Endothelial cell (in vitro differentiated cells): ENCODE results near the gene DIP2C. TPM values are rescaled to one million over a fixed set of nuclear protein-coding genes. Genes with fewer than 3 reads are reported as not detected.
"Not testable (repeated sequence)": the region's sequence is repeated elsewhere in the genome, so short reads cannot be mapped to it uniquely, and the experiment has no call there.

Experiments
- DNase-seq: peaks from one replicate; pipeline ENCODE4 v3.0.0; 2021; ENCODE audit warnings: low spot score
- H3K27ac Mint-ChIP-seq: one replicate; pipeline ENCODE4 v1.8.0; 2021; ENCODE audit warnings: mixed read lengths, inconsistent platforms; ENCODE audit not compliant: unreplicated experiment
- H3K27me3 Mint-ChIP-seq: one replicate; pipeline ENCODE4 v1.8.0; 2021; ENCODE audit warnings: mild to moderate bottlenecking, moderate library complexity, mixed read lengths, inconsistent platforms; ENCODE audit not compliant: unreplicated experiment
- H3K36me3 Mint-ChIP-seq: one replicate; pipeline ENCODE4 v1.8.0; 2021; ENCODE audit warnings: mild to moderate bottlenecking, low read depth, mixed read lengths, inconsistent platforms; ENCODE audit not compliant: unreplicated experiment
- H3K4me1 Mint-ChIP-seq: one replicate; pipeline ENCODE4 v1.8.0; 2021; ENCODE audit warnings: mild to moderate bottlenecking, mixed read lengths, inconsistent platforms; ENCODE audit not compliant: unreplicated experiment
- H3K4me3 Mint-ChIP-seq: one replicate; pipeline ENCODE4 v1.8.0; 2021; ENCODE audit warnings: mild to moderate bottlenecking, mixed read lengths, inconsistent platforms; ENCODE audit not compliant: unreplicated experiment
- H3K9me3 Mint-ChIP-seq: one replicate; pipeline ENCODE4 v1.8.0; 2021; ENCODE audit warnings: mixed read lengths, inconsistent platforms; ENCODE audit not compliant: unreplicated experiment
- CTCF ChIP-seq: fragments of 200-600 bp; sonication (generic); IDR thresholded peaks from one replicate; pipeline ENCODE4 v1.5.0; 2021; ENCODE audit warnings: antibody characterized with exemption; ENCODE audit not compliant: unreplicated experiment
- total RNA-seq: library from RNA; stranded (reverse); fragmentation: NEBNext Ultra II Directional; extraction: Animal tissue kit (Norgen Biotek cat#: 25700); gene quantifications from one replicate; pipeline ENCODE4 v1.2.1, GENCODE V29; 2021; ENCODE audit not compliant: unreplicated experiment

The DIP2C gene
- total RNA-seq, 1 donor from 2014 or later, result 13.1 TPM

- TF ChIP-seq CTCF, result no peak
- DNase-seq, result no peak
- Mint-ChIP-seq H3K4me1 (peaks cover 4% of the 10 kb centered on the region), H3K36me3 (peaks cover 4% of the 10 kb centered on the region), H3K27ac (no peak overlapping the region), H3K9me3 (no peaks in the 10 kb centered on the region), H3K4me3 (no peak overlapping the region), H3K27me3 (peaks cover 2% of the 10 kb centered on the region)
These were observed 40.0 kb downstream of the DIP2C start for GRCh38 chr10:649445-649797.

- not testable (repeated sequence) for H3K36me3 Mint-ChIP-seq, H3K27me3 Mint-ChIP-seq, H3K27ac Mint-ChIP-seq, DNase-seq, H3K4me3 Mint-ChIP-seq, H3K4me1 Mint-ChIP-seq, H3K9me3 Mint-ChIP-seq
These were observed 42.4 kb downstream of the DIP2C start for GRCh38 chr10:647019-647418.

- no peak for DNase-seq
- Mint-ChIP-seq H3K27ac (no peak overlapping the region), H3K4me3 (no peak overlapping the region), H3K36me3 (peaks cover 4% of the 10 kb centered on the region), H3K9me3 (no peaks in the 10 kb centered on the region), H3K27me3 (peaks cover 5% of the 10 kb centered on the region), H3K4me1 (peaks cover 2% of the 10 kb centered on the region)
- no peak for TF ChIP-seq CTCF
These were observed 43.3 kb downstream of the DIP2C start for GRCh38 chr10:646118-646524.

DNA sequence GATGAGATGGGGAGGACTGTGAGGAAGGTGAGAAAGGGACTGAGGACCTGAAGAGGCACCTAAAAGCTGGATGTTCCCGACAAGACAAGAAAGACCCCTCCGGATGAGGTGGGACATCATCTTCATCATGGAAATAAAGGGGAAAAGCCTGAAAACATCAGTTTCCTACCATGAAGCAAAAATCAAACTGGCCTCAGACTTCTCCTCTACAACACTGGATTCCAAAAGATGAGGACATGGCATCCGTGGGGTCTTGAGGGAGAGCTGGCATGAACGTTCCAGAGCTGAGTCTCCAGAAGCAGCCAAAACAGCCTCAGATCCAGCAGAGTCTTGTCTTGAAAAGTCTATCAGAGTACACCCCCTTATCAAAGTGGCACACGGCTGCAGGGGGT, 44.5 kb downstream of the DIP2C start:
- H3K4me3 Mint-ChIP-seq, result no peak overlapping the region
- peaks cover 4% of the 10 kb centered on the region for H3K27me3 Mint-ChIP-seq
- DNase-seq, result no peak
- TF ChIP-seq CTCF, result no peak
- peaks cover 4% of the 10 kb centered on the region for H3K36me3 Mint-ChIP-seq
- H3K9me3 Mint-ChIP-seq, result no peaks in the 10 kb centered on the region
- H3K4me1 Mint-ChIP-seq, result no peaks in the 10 kb centered on the region
- no peak overlapping the region for H3K27ac Mint-ChIP-seq

- DNase-seq, result no peak
- Mint-ChIP-seq H3K27ac (no peak overlapping the region), H3K27me3 (peaks cover 4% of the 10 kb centered on the region), H3K9me3 (no peaks in the 10 kb centered on the region), H3K4me3 (no peak overlapping the region), H3K36me3 (peaks cover 4% of the 10 kb centered on the region), H3K4me1 (no peaks in the 10 kb centered on the region)
- no peak for TF ChIP-seq CTCF
These were observed 45.2 kb downstream of the DIP2C start for GRCh38 chr10:644076-644942.
